HFFc6 (cell line): ENCODE data around the gene SPNS2. TPM values are rescaled to one million over a fixed set of nuclear protein-coding genes. Genes with fewer than 3 reads are reported as not detected.

ENCODE experiments used
- DNase-seq: peaks from one replicate; pipeline ENCODE4 v3.0.0-alpha.2; 2018
- H3K27ac Mint-ChIP-seq: 2 replicates; pipeline ENCODE4 v1.8.0; 2020; ENCODE audit warnings: mild to moderate bottlenecking, mixed read lengths
- H3K27me3 Mint-ChIP-seq: 2 replicates; pipeline ENCODE4 v1.8.0; 2021; ENCODE audit warnings: mild to moderate bottlenecking, moderate library complexity, mixed read lengths; ENCODE audit not compliant: insufficient read depth
- H3K36me3 Mint-ChIP-seq: 2 replicates; pipeline ENCODE4 v1.8.0; 2021; ENCODE audit warnings: low read depth, mixed read lengths
- H3K4me1 Mint-ChIP-seq: 2 replicates; pipeline ENCODE4 v1.8.0; 2020; ENCODE audit warnings: low read depth, mixed read lengths
- H3K4me3 Mint-ChIP-seq: 2 replicates; pipeline ENCODE4 v1.8.0; 2020; ENCODE audit warnings: mild to moderate bottlenecking, moderate library complexity, mixed read lengths
- H3K9me3 Mint-ChIP-seq: 2 replicates; pipeline ENCODE4 v1.8.0; 2020; ENCODE audit warnings: mild to moderate bottlenecking, mixed read lengths
- total RNA-seq, 6 experiments: library from RNA; stranded (reverse); fragmentation: NEBNext Ultra II Directional; extraction: Animal tissue kit (Norgen Biotek cat#: 25700); gene quantifications; 2 replicates in 1 of 6; 3 replicates in 5 of 6; pipeline ENCODE4 v1.2.3, GENCODE V29; 2021
- TF ChIP-seq, protein P1 (sequence below): fragments of 200-600 bp; sonication (generic); IDR thresholded peaks from 2 replicates; pipeline ENCODE4 v1.5.0; 2021; ENCODE audit warnings: antibody characterized with exemption, mild to moderate bottlenecking

SPNS2 gene
- total RNA-seq, 6 experiments from 2014 or later, result not detected

GRCh38 chr17:4520894-4521600, 22.4 kb downstream of the SPNS2 start:
- peaks cover 4% of the 10 kb centered on the region; the same call in 1 of the 2 replicates for H3K9me3 Mint-ChIP-seq
- H3K36me3 Mint-ChIP-seq, result no peaks in the 10 kb centered on the region
- peaks cover 7% of the 10 kb centered on the region; the same call in 1 of the 2 replicates for H3K4me1 Mint-ChIP-seq
- H3K27ac Mint-ChIP-seq, result no peak overlapping the region
- H3K27me3 Mint-ChIP-seq, result peaks cover 33% of the 10 kb centered on the region
- no peak for DNase-seq
- no peak overlapping the region for H3K4me3 Mint-ChIP-seq
- TF ChIP-seq, protein P1, sequence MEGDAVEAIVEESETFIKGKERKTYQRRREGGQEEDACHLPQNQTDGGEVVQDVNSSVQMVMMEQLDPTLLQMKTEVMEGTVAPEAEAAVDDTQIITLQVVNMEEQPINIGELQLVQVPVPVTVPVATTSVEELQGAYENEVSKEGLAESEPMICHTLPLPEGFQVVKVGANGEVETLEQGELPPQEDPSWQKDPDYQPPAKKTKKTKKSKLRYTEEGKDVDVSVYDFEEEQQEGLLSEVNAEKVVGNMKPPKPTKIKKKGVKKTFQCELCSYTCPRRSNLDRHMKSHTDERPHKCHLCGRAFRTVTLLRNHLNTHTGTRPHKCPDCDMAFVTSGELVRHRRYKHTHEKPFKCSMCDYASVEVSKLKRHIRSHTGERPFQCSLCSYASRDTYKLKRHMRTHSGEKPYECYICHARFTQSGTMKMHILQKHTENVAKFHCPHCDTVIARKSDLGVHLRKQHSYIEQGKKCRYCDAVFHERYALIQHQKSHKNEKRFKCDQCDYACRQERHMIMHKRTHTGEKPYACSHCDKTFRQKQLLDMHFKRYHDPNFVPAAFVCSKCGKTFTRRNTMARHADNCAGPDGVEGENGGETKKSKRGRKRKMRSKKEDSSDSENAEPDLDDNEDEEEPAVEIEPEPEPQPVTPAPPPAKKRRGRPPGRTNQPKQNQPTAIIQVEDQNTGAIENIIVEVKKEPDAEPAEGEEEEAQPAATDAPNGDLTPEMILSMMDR, result no peak

DNA sequence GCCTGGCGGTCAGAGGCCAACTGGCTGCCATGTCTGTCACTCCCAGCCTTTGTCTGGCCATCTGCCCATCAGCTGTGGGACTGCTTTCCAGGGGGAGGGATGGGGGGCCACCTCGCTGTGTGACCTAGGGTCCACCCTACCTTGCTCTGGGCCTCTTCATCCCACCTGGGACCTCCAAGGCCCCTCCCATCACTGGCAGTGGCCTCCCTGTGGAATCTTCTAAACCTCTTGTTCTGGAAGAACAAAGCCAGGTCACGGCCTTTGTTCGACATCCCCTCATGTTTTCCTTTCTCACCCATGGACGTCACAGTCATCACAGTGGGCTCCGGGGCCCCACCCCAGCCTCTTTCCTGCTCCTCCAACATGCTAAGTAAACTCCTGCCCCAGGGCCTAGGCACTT, 24.0 kb downstream of the SPNS2 start:
- TF ChIP-seq, protein P1, result no peak
- Mint-ChIP-seq H3K4me1 (peaks cover 7% of the 10 kb centered on the region; the same call in 1 of the 2 replicates), H3K27me3 (peaks cover 34% of the 10 kb centered on the region), H3K4me3 (no peak overlapping the region), H3K27ac (no peak overlapping the region), H3K9me3 (peaks cover 4% of the 10 kb centered on the region; the same call in 1 of the 2 replicates), H3K36me3 (no peaks in the 10 kb centered on the region)
- DNase-seq, result no peak

DNA sequence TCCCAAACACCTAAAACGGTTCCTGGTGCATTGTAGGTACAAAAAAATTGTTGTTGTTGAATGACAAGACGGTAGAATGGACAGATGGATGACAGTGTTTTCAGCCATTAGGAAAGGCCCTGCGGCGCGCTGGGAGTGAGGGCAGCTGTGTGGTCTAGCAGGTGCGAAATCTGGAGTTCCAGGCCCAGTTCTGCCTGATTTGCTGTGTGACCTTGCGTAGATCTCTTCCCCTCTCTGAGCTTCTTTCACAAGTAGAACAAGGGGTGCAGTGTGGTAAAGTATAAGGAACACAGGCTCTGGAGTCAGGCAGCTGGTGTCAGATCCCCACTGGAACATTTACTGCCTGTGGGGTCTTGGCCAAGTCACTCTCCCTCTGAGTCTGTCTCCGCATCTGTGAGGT, 25.3 kb downstream of the SPNS2 start:
- H3K36me3 Mint-ChIP-seq, result no peaks in the 10 kb centered on the region
- DNase-seq, result no peak
- no peak overlapping the region for H3K4me3 Mint-ChIP-seq
- peaks cover 7% of the 10 kb centered on the region; the same call in 1 of the 2 replicates for H3K4me1 Mint-ChIP-seq
- H3K9me3 Mint-ChIP-seq, result no peaks in the 10 kb centered on the region
- H3K27ac Mint-ChIP-seq, result no peak overlapping the region
- H3K27me3 Mint-ChIP-seq, result peaks cover 29% of the 10 kb centered on the region
- TF ChIP-seq, protein P1, result no peak

DNA sequence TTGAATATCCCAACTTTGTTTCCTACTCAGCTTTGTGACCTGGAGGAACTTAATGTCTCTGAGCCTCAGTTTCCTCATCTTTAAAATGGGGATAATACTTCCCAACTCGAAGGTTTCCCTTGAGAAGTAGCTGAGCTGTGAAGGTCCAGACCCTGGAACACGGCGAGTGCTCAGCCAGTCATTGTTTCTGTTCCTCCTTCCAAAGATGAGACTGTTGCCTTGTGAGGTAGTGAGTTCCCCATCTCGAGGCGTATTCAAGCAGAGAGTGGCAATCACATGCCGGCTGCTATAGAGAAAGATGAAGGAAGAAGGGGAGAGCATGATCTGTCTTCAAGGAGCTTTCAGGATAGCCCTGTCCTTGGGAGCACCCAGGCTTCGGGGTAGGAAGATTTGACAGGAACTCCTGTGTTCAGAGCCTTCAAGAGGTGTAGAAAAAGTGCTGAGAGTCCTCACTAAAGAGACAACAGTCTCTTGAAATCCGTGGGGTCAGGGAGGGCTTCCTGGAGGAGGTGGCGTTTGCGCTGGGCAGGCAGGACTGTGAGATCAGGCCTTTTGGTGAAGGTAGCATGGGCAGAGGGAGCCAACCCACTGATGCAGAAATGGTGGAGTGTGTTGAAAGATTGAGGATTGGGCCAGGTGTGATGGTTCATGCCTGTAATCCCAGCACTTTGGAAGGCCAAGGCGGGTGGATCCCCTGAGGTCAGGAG, 27.2 kb downstream of the SPNS2 start:
- H3K9me3 Mint-ChIP-seq, result no peaks in the 10 kb centered on the region
- no peak for DNase-seq
- TF ChIP-seq, protein P1, result no peak
- H3K36me3 Mint-ChIP-seq, result no peaks in the 10 kb centered on the region
- H3K4me3 Mint-ChIP-seq, result no peak overlapping the region
- H3K27me3 Mint-ChIP-seq, result peaks cover 21% of the 10 kb centered on the region
- H3K4me1 Mint-ChIP-seq, result peaks cover 7% of the 10 kb centered on the region; the same call in 1 of the 2 replicates
- H3K27ac Mint-ChIP-seq, result no peak overlapping the region

DNA sequence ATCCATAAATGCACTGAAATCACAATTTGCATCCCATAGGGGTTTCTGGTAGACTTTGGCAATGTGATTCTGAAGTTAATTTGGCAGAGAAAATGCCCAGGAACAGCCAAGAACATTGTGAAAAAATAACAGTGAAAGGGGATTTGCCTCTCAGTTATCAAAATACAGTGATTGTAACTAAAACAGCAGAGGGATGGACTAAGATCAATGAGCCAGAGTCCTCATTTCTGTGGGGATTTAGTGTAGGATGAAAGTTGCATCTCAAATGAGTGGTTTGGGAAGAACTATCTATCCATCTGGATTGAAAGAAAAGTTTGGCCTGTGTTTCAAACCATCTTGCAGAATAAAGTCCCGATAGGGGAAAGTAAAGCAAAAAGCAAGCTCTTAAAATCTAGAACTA, 28.5 kb downstream of the SPNS2 start:
- Mint-ChIP-seq H3K36me3 (no peaks in the 10 kb centered on the region), H3K4me1 (no peaks in the 10 kb centered on the region), H3K27me3 (peaks cover 27% of the 10 kb centered on the region), H3K27ac (no peak overlapping the region), H3K4me3 (no peak overlapping the region), H3K9me3 (no peaks in the 10 kb centered on the region)
- DNase-seq, result no peak
- TF ChIP-seq, protein P1, result no peak
